NCI-H1417 (cell line): ENCODE data around the gene GTF2F2.
A peak's percentile ranks its signal among the peaks of the same experiment; 100 is the strongest.

Source experiments
- DNase-seq, 3 experiments: peaks; one replicate each; lab custom pipeline; 2025; lab: John Stamatoyannopoulos, UW

GTF2F2 gene

GRCh38 chr13:45300190-45300985 is 180.1 kb downstream of the GTF2F2 start:
- DNase-seq = no peak

GRCh38 chr13:45301263-45301662 is 181.0 kb downstream of the GTF2F2 start:
- DNase-seq = peak in 2 of 3 experiments; percentile 3 to 51

GRCh38 chr13:45302507-45302906 is 182.2 kb downstream of the GTF2F2 start:
- DNase-seq = no peak

GRCh38 chr13:45303026-45303425 is 182.7 kb downstream of the GTF2F2 start:
- DNase-seq = no peak

GRCh38 chr13:45303866-45304265 is 183.6 kb downstream of the GTF2F2 start:
- no peak for DNase-seq

GRCh38 chr13:45305079-45305478 is 184.8 kb downstream of the GTF2F2 start:
- no peak for DNase-seq

- DNase-seq = no peak
Measured at GRCh38 chr13:45306966-45307365, 186.7 kb downstream of the GTF2F2 start.

GRCh38 chr13:45310341-45311131 is 190.2 kb downstream of the GTF2F2 start:
- peak in 1 of 3 experiments; percentile 78 for DNase-seq

- no peak for DNase-seq
Measured at GRCh38 chr13:45314822-45315221, 194.5 kb downstream of the GTF2F2 start.

GRCh38 chr13:45315520-45316167 is 195.3 kb downstream of the GTF2F2 start:
- no peak for DNase-seq

- no peak for DNase-seq
Measured at GRCh38 chr13:45316338-45316737, 196.0 kb downstream of the GTF2F2 start.

GRCh38 chr13:45316996-45317395 is 196.7 kb downstream of the GTF2F2 start:
- DNase-seq = no peak

GRCh38 chr13:45320876-45321629 is 200.7 kb downstream of the GTF2F2 start:
- no peak for DNase-seq

- DNase-seq = no peak
Measured at GRCh38 chr13:45325806-45326205, 205.5 kb downstream of the GTF2F2 start.

GRCh38 chr13:45327253-45327955 is 207.1 kb downstream of the GTF2F2 start:
- DNase-seq = no peak

GRCh38 chr13:45328661-45329111 is 208.4 kb downstream of the GTF2F2 start:
- DNase-seq = no peak

GRCh38 chr13:45331123-45331619 is 210.9 kb downstream of the GTF2F2 start:
- peak in 1 of 3 experiments; percentile 36 for DNase-seq

GRCh38 chr13:45331692-45332035 is 211.4 kb downstream of the GTF2F2 start:
- DNase-seq = no peak

- DNase-seq = peak in 1 of 3 experiments; percentile 27
Measured at GRCh38 chr13:45332036-45332830, 211.9 kb downstream of the GTF2F2 start.

- no peak for DNase-seq
Measured at GRCh38 chr13:45332831-45333219, 212.5 kb downstream of the GTF2F2 start.
